ENCODE results near the gene KIAA2012. TPM values are rescaled to one million over a fixed set of nuclear protein-coding genes. Genes with fewer than 3 reads are reported as not detected.

Gene KIAA2012
- polyA plus RNA-seq, 3 donors: not detected

GRCh38 chr2:202054679-202055078 is 18.4 kb upstream of the KIAA2012 start:
- no peaks in the 10 kb centered on the region for H3K9me3 Mint-ChIP-seq
- H3K4me1 Mint-ChIP-seq: no peaks in the 10 kb centered on the region
- Histone ChIP-seq H3K9ac (ENCODE audit: insufficient read depth, low read length, poor library complexity, severe bottlenecking) (no peak overlapping the region), H3K9me3 (replicated peaks in 1 of 2; ENCODE audit: control insufficient read depth in 1 of 2, insufficient read depth in 1 of 2, low read length in 2 of 2) (no peaks in the 10 kb centered on the region), H3K27ac (ENCODE audit: low read depth in 1 of 2, low read length in 2 of 2) (no peak overlapping the region), H2AFZ (ENCODE audit: insufficient read depth, low read depth, low read length, poor library complexity, severe bottlenecking) (no peak overlapping the region), H3K4me1 (ENCODE audit: control insufficient read depth in 1 of 2, insufficient read depth in 2 of 2, low read length in 2 of 2) (no peaks in the 10 kb centered on the region), H3K79me2 (ENCODE audit: insufficient read depth, low read length) (no peaks in the 10 kb centered on the region), H3K4me3 (replicated peaks in 1 of 3; ENCODE audit: low read depth in 2 of 3, low read length in 3 of 3) (no peak overlapping the region), H3K36me3 (replicated peaks in 1 of 2; ENCODE audit: control insufficient read depth in 1 of 2, insufficient read depth in 2 of 2, low read length in 2 of 2) (no peaks in the 10 kb centered on the region), H4K20me1 (ENCODE audit: insufficient read depth, low read length) (no peaks in the 10 kb centered on the region), H3K4me2 (replicated peaks; ENCODE audit: extremely low read depth, low read length, poor library complexity, severe bottlenecking) (no peak overlapping the region), H3K27me3 (ENCODE audit: control insufficient read depth in 2 of 2, insufficient read depth in 2 of 2, low read length in 2 of 2) (no peaks in the 10 kb centered on the region)
- TF ChIP-seq, protein P1, sequence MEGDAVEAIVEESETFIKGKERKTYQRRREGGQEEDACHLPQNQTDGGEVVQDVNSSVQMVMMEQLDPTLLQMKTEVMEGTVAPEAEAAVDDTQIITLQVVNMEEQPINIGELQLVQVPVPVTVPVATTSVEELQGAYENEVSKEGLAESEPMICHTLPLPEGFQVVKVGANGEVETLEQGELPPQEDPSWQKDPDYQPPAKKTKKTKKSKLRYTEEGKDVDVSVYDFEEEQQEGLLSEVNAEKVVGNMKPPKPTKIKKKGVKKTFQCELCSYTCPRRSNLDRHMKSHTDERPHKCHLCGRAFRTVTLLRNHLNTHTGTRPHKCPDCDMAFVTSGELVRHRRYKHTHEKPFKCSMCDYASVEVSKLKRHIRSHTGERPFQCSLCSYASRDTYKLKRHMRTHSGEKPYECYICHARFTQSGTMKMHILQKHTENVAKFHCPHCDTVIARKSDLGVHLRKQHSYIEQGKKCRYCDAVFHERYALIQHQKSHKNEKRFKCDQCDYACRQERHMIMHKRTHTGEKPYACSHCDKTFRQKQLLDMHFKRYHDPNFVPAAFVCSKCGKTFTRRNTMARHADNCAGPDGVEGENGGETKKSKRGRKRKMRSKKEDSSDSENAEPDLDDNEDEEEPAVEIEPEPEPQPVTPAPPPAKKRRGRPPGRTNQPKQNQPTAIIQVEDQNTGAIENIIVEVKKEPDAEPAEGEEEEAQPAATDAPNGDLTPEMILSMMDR (IDR thresholded peaks at IDR 0.05): no peak
- WGBS (ENCODE audit: insufficient coverage): no CpG with 5 or more reads among the region's 3 CpGs
- intact Hi-C loops (cut with micrococcal nuclease): no loop called here
- H3K27me3 Mint-ChIP-seq (ENCODE audit: low read depth in 3 of 3): peaks cover 5 to 12% (median 8%) of the 10 kb centered on the region in 3 donors
- no peak for DNase-seq
- no peaks in the 10 kb centered on the region for H3K36me3 Mint-ChIP-seq
- H3K4me3 Mint-ChIP-seq: no peak overlapping the region
- H3K27ac Mint-ChIP-seq: no peak overlapping the region

DNA sequence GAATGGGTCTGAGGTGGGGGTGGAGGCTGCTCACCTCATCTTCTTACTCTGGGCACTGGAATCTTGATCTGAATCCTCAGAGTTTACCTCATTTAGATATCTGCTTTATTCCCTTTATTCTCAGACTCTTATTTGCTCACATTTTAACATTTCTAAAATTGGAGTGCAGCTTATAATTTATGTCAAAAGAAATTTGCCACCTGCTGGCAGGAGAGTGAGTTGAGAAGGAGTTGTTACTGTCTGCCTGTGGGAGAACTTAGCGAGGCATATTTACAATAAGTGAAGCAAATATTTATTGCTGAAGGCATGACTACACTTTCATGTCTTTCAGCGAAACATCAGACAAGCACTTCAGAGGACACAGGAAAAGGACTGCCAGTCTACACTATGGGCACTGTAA is 16.4 kb upstream of the KIAA2012 start:
- Histone ChIP-seq H3K9ac (ENCODE audit: insufficient read depth, low read length, poor library complexity, severe bottlenecking) (no peak overlapping the region), H3K9me3 (replicated peaks in 1 of 2; ENCODE audit: control insufficient read depth in 1 of 2, insufficient read depth in 1 of 2, low read length in 2 of 2) (no peaks in the 10 kb centered on the region), H4K20me1 (ENCODE audit: insufficient read depth, low read length) (no peaks in the 10 kb centered on the region), H3K27me3 (ENCODE audit: control insufficient read depth in 2 of 2, insufficient read depth in 2 of 2, low read length in 2 of 2) (no peaks in the 10 kb centered on the region), H3K79me2 (ENCODE audit: insufficient read depth, low read length) (no peaks in the 10 kb centered on the region), H3K36me3 (replicated peaks in 1 of 2; ENCODE audit: control insufficient read depth in 1 of 2, insufficient read depth in 2 of 2, low read length in 2 of 2) (no peaks in the 10 kb centered on the region), H3K27ac (ENCODE audit: low read depth in 1 of 2, low read length in 2 of 2) (no peak overlapping the region), H2AFZ (ENCODE audit: insufficient read depth, low read depth, low read length, poor library complexity, severe bottlenecking) (no peak overlapping the region), H3K4me2 (replicated peaks; ENCODE audit: extremely low read depth, low read length, poor library complexity, severe bottlenecking) (no peak overlapping the region), H3K4me3 (replicated peaks in 1 of 3; ENCODE audit: low read depth in 2 of 3, low read length in 3 of 3) (no peak overlapping the region), H3K4me1 (ENCODE audit: control insufficient read depth in 1 of 2, insufficient read depth in 2 of 2, low read length in 2 of 2) (no peaks in the 10 kb centered on the region)
- Mint-ChIP-seq H3K4me1 (no peaks in the 10 kb centered on the region), H3K27ac (no peak overlapping the region), H3K9me3 (no peaks in the 10 kb centered on the region), H3K27me3 (ENCODE audit: low read depth in 3 of 3) (peaks cover 5 to 12% (median 8%) of the 10 kb centered on the region in 3 donors), H3K4me3 (no peak overlapping the region), H3K36me3 (no peaks in the 10 kb centered on the region)
- no CpG with 5 or more reads among the region's 2 CpGs for WGBS (ENCODE audit: insufficient coverage)
- intact Hi-C loops (cut with micrococcal nuclease): no loop called here
- TF ChIP-seq, protein P1 (IDR thresholded peaks at IDR 0.05): no peak
- DNase-seq: no peak

Data from CD14-positive monocyte (primary cell).